ENCODE data around the gene PXMP2. TPM values are rescaled to one million over a fixed set of nuclear protein-coding genes. Genes with fewer than 3 reads are reported as not detected.

PXMP2 gene
- total RNA-seq, 4 donors from 2014 or later, result 8.5 to 87.9 (median 29.4) TPM

DNA sequence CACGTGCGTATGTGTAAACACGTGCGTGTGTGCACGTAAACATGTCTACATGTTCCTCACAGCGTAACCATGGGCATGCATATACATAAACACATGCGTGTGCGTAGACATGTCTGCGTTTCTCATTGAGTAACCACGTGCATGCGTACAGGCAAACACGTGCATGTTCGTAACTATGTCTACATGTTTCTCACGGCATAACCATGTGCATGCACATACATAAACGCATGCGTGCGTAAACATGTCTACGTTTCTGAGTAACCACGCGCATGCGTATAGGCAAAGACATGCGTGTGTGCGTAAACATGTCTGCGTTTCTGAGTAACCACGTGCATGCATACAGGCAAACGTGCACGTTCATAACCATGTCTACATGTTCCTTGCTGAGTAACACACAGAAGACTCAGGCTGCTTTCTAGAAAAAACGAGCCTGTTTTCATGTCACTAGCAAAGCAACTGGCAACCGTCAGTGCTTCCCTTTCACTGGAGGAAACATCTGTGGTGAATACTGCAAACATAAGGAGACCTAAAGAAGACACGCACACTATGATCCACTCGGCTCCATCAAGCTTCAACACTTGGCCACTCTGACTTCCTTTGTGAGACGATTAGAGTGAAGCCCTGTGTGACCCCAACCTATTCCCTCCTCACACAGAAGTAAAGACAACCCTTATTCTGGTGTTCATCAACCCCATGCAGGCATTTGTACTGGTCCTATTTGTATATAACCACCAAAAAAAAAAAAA is 29.1 kb upstream of the PXMP2 start:
- H3K9me3 ChIP-seq, result no peaks in the 10 kb centered on the region
- H3K4me3 ChIP-seq, result no peak overlapping the region
- intact Hi-C loops (cut with DNase I; ENCODE audit: low total_unique reads), result no loop called here
- DNase-seq, result no peak
- no peaks in the 10 kb centered on the region for H3K27me3 ChIP-seq
- TF ChIP-seq, protein P1, sequence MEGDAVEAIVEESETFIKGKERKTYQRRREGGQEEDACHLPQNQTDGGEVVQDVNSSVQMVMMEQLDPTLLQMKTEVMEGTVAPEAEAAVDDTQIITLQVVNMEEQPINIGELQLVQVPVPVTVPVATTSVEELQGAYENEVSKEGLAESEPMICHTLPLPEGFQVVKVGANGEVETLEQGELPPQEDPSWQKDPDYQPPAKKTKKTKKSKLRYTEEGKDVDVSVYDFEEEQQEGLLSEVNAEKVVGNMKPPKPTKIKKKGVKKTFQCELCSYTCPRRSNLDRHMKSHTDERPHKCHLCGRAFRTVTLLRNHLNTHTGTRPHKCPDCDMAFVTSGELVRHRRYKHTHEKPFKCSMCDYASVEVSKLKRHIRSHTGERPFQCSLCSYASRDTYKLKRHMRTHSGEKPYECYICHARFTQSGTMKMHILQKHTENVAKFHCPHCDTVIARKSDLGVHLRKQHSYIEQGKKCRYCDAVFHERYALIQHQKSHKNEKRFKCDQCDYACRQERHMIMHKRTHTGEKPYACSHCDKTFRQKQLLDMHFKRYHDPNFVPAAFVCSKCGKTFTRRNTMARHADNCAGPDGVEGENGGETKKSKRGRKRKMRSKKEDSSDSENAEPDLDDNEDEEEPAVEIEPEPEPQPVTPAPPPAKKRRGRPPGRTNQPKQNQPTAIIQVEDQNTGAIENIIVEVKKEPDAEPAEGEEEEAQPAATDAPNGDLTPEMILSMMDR (IDR thresholded peaks at IDR 0.05), result no peak
- no peak overlapping the region for H3K27ac ChIP-seq
- H3K36me3 ChIP-seq, result no peaks in the 10 kb centered on the region
- H3K4me1 ChIP-seq, result no peaks in the 10 kb centered on the region

DNA sequence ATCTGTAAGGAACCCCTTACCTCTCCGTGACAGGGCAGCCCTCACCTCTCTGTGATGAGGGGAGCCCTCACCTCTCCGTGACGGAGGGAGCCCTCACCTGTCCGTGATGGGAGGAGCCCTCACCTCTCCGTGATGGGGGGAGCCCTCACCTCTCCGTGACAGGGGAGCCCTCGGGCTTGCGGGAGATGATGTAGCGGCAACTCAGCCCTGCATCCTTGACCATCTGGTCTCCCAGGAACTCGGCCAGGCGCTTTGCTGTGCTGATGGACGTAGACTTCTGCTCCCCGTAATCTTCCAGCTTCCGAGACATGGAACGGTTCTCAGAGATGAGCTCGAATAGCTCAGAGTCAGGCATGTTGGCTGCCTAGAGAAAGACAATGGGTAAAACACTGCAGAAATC is 28.2 kb upstream of the PXMP2 start:
- TF ChIP-seq, protein P1 (IDR thresholded peaks at IDR 0.05), result no peak
- TF ChIP-seq POLR2A (IDR thresholded peaks at IDR 0.05), result no peak
- H3K9me3 ChIP-seq, result no peaks in the 10 kb centered on the region
- DNase-seq, result no peak
- no peaks in the 10 kb centered on the region for H3K4me1 ChIP-seq
- no peaks in the 10 kb centered on the region for H3K27me3 ChIP-seq
- intact Hi-C loops (cut with DNase I; ENCODE audit: low total_unique reads), result no loop called here
- H3K4me3 ChIP-seq, result no peak overlapping the region
- no peak overlapping the region for H3K27ac ChIP-seq
- H3K36me3 ChIP-seq, result no peaks in the 10 kb centered on the region

DNA sequence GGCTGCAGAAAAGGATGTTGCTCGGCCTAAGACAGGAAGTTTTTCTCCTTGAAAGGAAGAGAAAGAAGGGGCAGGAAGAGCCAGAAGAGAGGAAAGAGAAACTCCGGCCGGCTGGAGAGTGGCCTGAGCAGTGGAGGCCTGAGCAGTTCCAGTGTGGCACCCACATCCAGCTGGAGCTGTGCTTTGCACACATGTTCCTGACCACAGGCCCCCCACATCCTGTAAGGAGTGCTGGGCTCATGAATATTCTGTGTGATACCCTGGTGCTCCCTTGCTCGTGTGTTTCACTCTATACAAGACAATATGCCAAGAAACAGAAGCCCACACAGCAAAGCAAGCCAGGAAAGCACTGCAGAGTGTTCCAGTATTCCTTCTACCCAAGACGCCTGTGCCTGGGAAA is 27.3 kb upstream of the PXMP2 start:
- no peak for DNase-seq
- H3K4me3 ChIP-seq, result no peak overlapping the region

DNA sequence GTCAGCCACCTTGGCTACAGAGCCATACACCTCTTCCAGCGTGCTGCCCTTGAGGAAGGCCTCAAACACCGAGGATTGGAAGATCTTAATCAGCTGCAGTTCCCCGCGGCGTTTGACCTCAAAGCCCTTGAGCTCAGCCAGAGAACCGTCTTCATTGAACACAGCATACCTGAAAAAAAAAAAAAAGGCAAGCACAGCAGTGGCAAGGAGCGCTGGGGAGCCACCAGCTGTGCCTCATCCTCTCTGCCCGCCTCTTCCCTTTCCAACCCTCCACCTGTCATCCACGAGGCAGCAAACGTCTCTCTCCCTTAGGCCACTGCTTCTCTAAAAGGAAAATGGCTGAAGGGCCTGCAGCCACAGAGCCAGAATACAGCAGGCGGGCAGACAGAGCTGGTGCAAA is 26.4 kb upstream of the PXMP2 start:
- Histone ChIP-seq H3K4me1 (no peaks in the 10 kb centered on the region), H3K36me3 (no peaks in the 10 kb centered on the region), H3K27ac (no peak overlapping the region), H3K9me3 (no peaks in the 10 kb centered on the region), H3K27me3 (no peaks in the 10 kb centered on the region), H3K4me3 (no peak overlapping the region)
- intact Hi-C loops (cut with DNase I; ENCODE audit: low total_unique reads), result no loop called here
- DNase-seq, result no peak
- TF ChIP-seq, protein P1 (IDR thresholded peaks at IDR 0.05), result no peak
- no peak for TF ChIP-seq POLR2A (IDR thresholded peaks at IDR 0.05)

More for the DNA sequence above, 27.3 kb upstream of the PXMP2 start:
- intact Hi-C loops (cut with DNase I; ENCODE audit: low total_unique reads), result no loop called here
- Histone ChIP-seq H3K9me3 (no peaks in the 10 kb centered on the region), H3K4me1 (no peaks in the 10 kb centered on the region), H3K36me3 (no peaks in the 10 kb centered on the region), H3K27me3 (no peaks in the 10 kb centered on the region), H3K27ac (no peak overlapping the region)
- TF ChIP-seq, protein P1 (IDR thresholded peaks at IDR 0.05), result no peak
- no peak for TF ChIP-seq POLR2A (IDR thresholded peaks at IDR 0.05)

DNA sequence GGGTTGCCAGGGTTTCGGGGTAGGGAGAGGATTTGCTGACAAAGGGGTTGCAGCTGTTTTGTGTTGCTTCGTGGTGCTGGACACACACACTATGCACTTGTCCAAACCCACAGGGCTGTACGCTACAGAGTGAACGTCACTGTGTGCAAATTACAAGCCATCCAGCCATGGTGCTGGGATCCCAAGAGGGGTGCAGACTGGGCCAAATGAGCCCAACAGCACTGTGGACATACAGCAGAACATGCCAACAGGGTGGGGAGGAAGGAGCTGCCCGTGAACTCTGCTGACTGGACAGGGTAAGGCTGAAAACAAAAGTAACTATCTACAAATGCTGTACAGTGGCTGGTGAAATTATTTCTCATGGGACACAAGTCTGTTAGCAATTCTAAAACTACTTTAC is 25.4 kb upstream of the PXMP2 start:
- intact Hi-C loops (cut with DNase I; ENCODE audit: low total_unique reads), result no loop called here
- no peaks in the 10 kb centered on the region for H3K9me3 ChIP-seq
- no peak overlapping the region for H3K27ac ChIP-seq
- DNase-seq, result no peak
- no peak overlapping the region for H3K4me3 ChIP-seq
- TF ChIP-seq POLR2A (IDR thresholded peaks at IDR 0.05), result no peak
- TF ChIP-seq, protein P1 (IDR thresholded peaks at IDR 0.05), result no peak
- H3K4me1 ChIP-seq, result no peaks in the 10 kb centered on the region
- no peaks in the 10 kb centered on the region for H3K27me3 ChIP-seq
- no peaks in the 10 kb centered on the region for H3K36me3 ChIP-seq

Measured in uterus (tissue), 4 donors.